Thyroid gland (tissue), 4 donors: Measurements from ENCODE around the gene PTPA. TPM values are rescaled to one million over a fixed set of nuclear protein-coding genes. Genes with fewer than 3 reads are reported as not detected.

Source experiments
- DNase-seq, 2 donors: peaks; one replicate each; pipeline ENCODE4 v3.0.0-alpha.2; 2019
- H3K27ac ChIP-seq, 3 donors: fragments of 200-600 bp; sonication (generic); 1 replicate in 2 of 3; 2 replicates in 1 of 3; pipeline ENCODE4 v1.5.1; 2016 to 2019; ENCODE audit warnings: mild to moderate bottlenecking in 1 of 3, moderate library complexity in 1 of 3
- H3K27me3 ChIP-seq: fragments of 200-600 bp; sonication (generic); one replicate; pipeline ENCODE4 v1.5.1; 2019
- H3K36me3 ChIP-seq, 2 donors: fragments of 200-600 bp; sonication (generic); one replicate each; pipeline ENCODE4 v1.5.1; 2016 to 2019
- H3K4me1 ChIP-seq, 2 donors: fragments of 200-600 bp; sonication (generic); one replicate each; pipeline ENCODE4 v1.5.1; 2017 to 2019
- H3K4me3 ChIP-seq, 3 donors: fragments of 200-600 bp; sonication (generic); replicated peaks in 1 of 3; 1 replicate in 2 of 3; 2 replicates in 1 of 3; pipeline ENCODE4 v1.5.1; 2016; ENCODE audit warnings: mild to moderate bottlenecking in 1 of 3
- H3K9me3 ChIP-seq: fragments of 200-600 bp; sonication (generic); one replicate; pipeline ENCODE4 v1.5.1; 2017
- POLR2A ChIP-seq, 2 donors: fragments of 450-650 bp; IDR thresholded peaks; one replicate each; pipeline ENCODE4 v1.6.1; 2017; ENCODE audit warnings: antibody characterized with exemption in 2 of 2, mild to moderate bottlenecking in 2 of 2, moderate library complexity in 1 of 2
- WGBS, 2 donors: methylation state at CpG; one replicate each; pipeline ENCODE4 v1.1.5; 2017; 5-methylcytosine and 5-hydroxymethylcytosine counted together
- intact Hi-C: fragments of 100-400 bp; cut with DNase I; formaldehyde crosslinking; loops from one replicate; pipeline ENCODE4 v1.15.1; 2023
- total RNA-seq, 4 donors: library from RNA; depleted of rRNA; stranded (reverse); fragments of >200 nt; gene quantifications; one replicate each; pipeline ENCODE4 v1.2.3, GENCODE V29; 2016
- TF ChIP-seq, protein P1 (sequence below), 6 experiments: fragments of 200-600 bp in 3 of 6; fragments of 450-650 bp in 3 of 6; sonication (generic) in 3 of 6; IDR thresholded peaks; one replicate each; pipeline ENCODE4 v1.5.1; 2016 to 2019; ENCODE audit warnings: antibody characterized with exemption in 6 of 6, mild to moderate bottlenecking in 2 of 6, inconsistent platforms in 1 of 6, moderate library complexity in 1 of 6

The PTPA gene
- total RNA-seq, 4 donors from 2014 or later = 45.0 to 117 (median 89.5) TPM

DNA sequence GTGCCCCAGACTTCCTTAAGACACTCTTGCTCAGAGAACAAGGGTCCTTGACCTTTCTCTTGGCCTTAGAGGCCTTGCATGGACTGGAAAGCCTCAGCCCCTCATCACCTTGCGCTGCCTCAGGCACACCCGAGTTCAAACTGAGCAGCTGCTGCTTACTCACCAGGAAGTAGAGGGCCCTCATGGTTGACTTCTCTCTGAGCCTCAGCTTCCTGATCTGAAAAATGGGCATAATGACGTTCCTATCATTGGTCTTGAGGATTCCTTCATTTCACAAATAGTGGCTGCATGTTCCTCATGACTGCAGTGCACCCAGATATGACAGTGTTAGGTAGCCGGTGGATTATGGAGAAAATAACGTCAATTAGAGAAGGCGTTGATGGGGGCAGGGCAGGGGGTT is 38.2 kb downstream of the PTPA start:
- Histone ChIP-seq H3K4me3 (no peak overlapping the region), H3K36me3 (peaks cover 0 to 3% of the 10 kb centered on the region in 2 donors), H3K27ac (no peak overlapping the region), H3K9me3 (no peaks in the 10 kb centered on the region), H3K4me1 (peaks cover 24 to 27% of the 10 kb centered on the region in 2 donors), H3K27me3 (no peaks in the 10 kb centered on the region)
- TF ChIP-seq, protein P1, sequence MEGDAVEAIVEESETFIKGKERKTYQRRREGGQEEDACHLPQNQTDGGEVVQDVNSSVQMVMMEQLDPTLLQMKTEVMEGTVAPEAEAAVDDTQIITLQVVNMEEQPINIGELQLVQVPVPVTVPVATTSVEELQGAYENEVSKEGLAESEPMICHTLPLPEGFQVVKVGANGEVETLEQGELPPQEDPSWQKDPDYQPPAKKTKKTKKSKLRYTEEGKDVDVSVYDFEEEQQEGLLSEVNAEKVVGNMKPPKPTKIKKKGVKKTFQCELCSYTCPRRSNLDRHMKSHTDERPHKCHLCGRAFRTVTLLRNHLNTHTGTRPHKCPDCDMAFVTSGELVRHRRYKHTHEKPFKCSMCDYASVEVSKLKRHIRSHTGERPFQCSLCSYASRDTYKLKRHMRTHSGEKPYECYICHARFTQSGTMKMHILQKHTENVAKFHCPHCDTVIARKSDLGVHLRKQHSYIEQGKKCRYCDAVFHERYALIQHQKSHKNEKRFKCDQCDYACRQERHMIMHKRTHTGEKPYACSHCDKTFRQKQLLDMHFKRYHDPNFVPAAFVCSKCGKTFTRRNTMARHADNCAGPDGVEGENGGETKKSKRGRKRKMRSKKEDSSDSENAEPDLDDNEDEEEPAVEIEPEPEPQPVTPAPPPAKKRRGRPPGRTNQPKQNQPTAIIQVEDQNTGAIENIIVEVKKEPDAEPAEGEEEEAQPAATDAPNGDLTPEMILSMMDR (IDR thresholded peaks at IDR 0.05) = no peak
- no peak for TF ChIP-seq POLR2A (IDR thresholded peaks at IDR 0.05)
- 85 to 89% methylated on average over 6 of the region's 6 CpGs for WGBS, 2 donors
- intact Hi-C loops = no loop called here
- DNase-seq = no peak

- TF ChIP-seq POLR2A (IDR thresholded peaks at IDR 0.05) = no peak
- TF ChIP-seq, protein P1 (IDR thresholded peaks at IDR 0.05) = no peak
- no peaks in the 10 kb centered on the region for H3K27me3 ChIP-seq
- H3K27ac ChIP-seq = no peak overlapping the region
- peaks cover 19 to 21% of the 10 kb centered on the region in 2 donors for H3K4me1 ChIP-seq
- WGBS, 2 donors = 88 to 90% methylated on average over 10 of the region's 10 CpGs
- peaks cover 0 to 3% of the 10 kb centered on the region in 2 donors for H3K36me3 ChIP-seq
- DNase-seq = no peak
- no peak overlapping the region for H3K4me3 ChIP-seq
- intact Hi-C loops = no loop called here
- H3K9me3 ChIP-seq = no peaks in the 10 kb centered on the region
Measured at GRCh38 chr9:129150122-129150521, 38.9 kb downstream of the PTPA start.

DNA sequence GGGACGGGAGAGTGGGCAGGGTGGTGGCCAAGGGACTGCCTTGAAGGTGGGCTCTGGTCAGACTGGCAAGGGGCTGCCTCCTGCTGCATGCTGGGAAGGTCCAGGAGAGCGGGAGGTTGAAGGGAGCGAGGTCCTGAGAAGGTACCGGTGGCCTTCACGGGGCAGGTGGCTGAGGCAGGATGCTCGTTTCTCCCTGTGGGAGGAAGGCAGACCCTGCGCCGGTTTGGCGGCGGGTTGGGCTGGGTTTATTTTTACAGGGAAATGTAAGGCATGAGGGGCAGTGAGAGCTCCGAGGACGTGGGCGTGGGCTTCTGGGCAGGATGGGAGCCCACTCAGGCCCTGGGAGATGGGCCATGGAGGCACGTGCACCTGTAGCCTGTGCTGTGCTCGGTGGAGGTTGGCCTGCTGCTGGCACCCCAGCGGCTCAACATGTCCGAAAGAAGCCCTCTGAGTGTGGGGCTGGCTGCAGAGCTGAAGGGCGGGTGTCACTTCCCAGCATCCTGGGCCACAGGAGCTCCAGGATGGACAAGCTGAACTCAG is 39.5 kb downstream of the PTPA start:
- intact Hi-C loops = no loop called here
- Histone ChIP-seq H3K27me3 (no peaks in the 10 kb centered on the region), H3K4me3 (no peak overlapping the region), H3K4me1 (peaks cover 13 to 15% of the 10 kb centered on the region in 2 donors), H3K27ac (no peak overlapping the region), H3K9me3 (no peaks in the 10 kb centered on the region), H3K36me3 (peaks cover 0 to 3% of the 10 kb centered on the region in 2 donors)
- no peak for TF ChIP-seq POLR2A (IDR thresholded peaks at IDR 0.05)
- TF ChIP-seq, protein P1 (IDR thresholded peaks at IDR 0.05) = no peak
- 87 to 90% methylated on average over 17 to 18 of the region's 18 CpGs for WGBS, 2 donors
- no peak for DNase-seq

DNA sequence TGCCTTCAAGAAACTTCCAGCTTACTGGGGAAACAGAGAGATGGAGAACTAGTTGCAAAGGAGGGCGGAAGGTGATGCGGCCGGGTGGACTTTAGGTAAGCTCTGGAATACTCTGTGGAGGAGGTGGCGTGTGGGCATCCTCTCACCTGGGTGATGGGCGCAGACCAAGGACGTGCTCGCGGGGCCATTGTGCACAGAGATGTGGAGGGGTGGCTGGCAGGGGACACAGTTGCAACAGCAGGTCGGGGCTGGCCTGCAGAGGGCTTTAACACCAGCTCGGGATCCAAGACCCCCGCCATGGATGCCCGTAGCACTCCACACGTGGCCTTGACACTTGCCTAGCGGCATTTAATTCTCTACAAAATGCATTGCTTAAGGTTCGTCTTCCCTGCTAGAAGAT is 40.3 kb downstream of the PTPA start:
- DNase-seq = no peak
- Histone ChIP-seq H3K9me3 (no peaks in the 10 kb centered on the region), H3K36me3 (peaks cover 0 to 3% of the 10 kb centered on the region in 2 donors), H3K27ac (no peak overlapping the region), H3K4me3 (no peak overlapping the region), H3K4me1 (peaks cover 5 to 8% of the 10 kb centered on the region in 2 donors), H3K27me3 (no peaks in the 10 kb centered on the region)
- 92% methylated on average over 15 of the region's 15 CpGs for WGBS, 2 donors
- TF ChIP-seq POLR2A (IDR thresholded peaks at IDR 0.05) = no peak
- intact Hi-C loops = no loop called here

- Histone ChIP-seq H3K27me3 (no peaks in the 10 kb centered on the region), H3K4me3 (no peak overlapping the region), H3K4me1 (no peaks in the 10 kb centered on the region), H3K27ac (no peak overlapping the region), H3K9me3 (no peaks in the 10 kb centered on the region), H3K36me3 (peaks cover 0 to 3% of the 10 kb centered on the region in 2 donors)
- TF ChIP-seq, protein P1 (IDR thresholded peaks at IDR 0.05) = no peak
- TF ChIP-seq POLR2A (IDR thresholded peaks at IDR 0.05) = no peak
- no peak for DNase-seq
- intact Hi-C loops = no loop called here
- WGBS, 2 donors = 91 to 93% methylated on average over 5 to 9 of the region's 16 CpGs
Measured at GRCh38 chr9:129154866-129155477, 43.8 kb downstream of the PTPA start.
